Muscle layer of duodenum (tissue), 2 donors: ENCODE results near the gene TVP23C.
"Not testable (repeated sequence)": the region's sequence is repeated elsewhere in the genome, so short reads cannot be mapped to it uniquely, and the experiment has no call there.

Source experiments
- H3K27ac ChIP-seq: one replicate; pipeline ENCODE4 v1.7.0; 2013; ENCODE audit warnings: mild to moderate bottlenecking, low read length
- H3K27me3 ChIP-seq: one replicate; pipeline ENCODE4 v1.7.0; 2013; ENCODE audit warnings: low read depth, mild to moderate bottlenecking, control low read depth, low read length
- H3K36me3 ChIP-seq, 2 donors: one replicate each; pipeline ENCODE4 v1.7.0; 2013; ENCODE audit warnings: low read length in 2 of 2, control low read depth in 1 of 2, mild to moderate bottlenecking in 1 of 2; ENCODE audit not compliant: insufficient read depth in 2 of 2, control insufficient read depth in 1 of 2
- H3K4me1 ChIP-seq, 2 donors: one replicate each; pipeline ENCODE4 v1.7.0; 2013; ENCODE audit warnings: low read length in 2 of 2, mild to moderate bottlenecking in 2 of 2, control low read depth in 1 of 2, moderate library complexity in 1 of 2; ENCODE audit not compliant: insufficient read depth in 2 of 2, control insufficient read depth in 1 of 2
- H3K4me3 ChIP-seq, 2 donors: one replicate each; pipeline ENCODE4 v1.7.0; 2013; ENCODE audit warnings: low read length in 2 of 2, low read depth in 1 of 2, mild to moderate bottlenecking in 1 of 2
- H3K9me3 ChIP-seq, 2 donors: one replicate each; pipeline ENCODE4 v1.7.0; 2013; ENCODE audit warnings: low read length in 2 of 2, control low read depth in 1 of 2, mild to moderate bottlenecking in 1 of 2; ENCODE audit not compliant: control insufficient read depth in 1 of 2
- donor health status: healthy.

The TVP23C gene

DNA sequence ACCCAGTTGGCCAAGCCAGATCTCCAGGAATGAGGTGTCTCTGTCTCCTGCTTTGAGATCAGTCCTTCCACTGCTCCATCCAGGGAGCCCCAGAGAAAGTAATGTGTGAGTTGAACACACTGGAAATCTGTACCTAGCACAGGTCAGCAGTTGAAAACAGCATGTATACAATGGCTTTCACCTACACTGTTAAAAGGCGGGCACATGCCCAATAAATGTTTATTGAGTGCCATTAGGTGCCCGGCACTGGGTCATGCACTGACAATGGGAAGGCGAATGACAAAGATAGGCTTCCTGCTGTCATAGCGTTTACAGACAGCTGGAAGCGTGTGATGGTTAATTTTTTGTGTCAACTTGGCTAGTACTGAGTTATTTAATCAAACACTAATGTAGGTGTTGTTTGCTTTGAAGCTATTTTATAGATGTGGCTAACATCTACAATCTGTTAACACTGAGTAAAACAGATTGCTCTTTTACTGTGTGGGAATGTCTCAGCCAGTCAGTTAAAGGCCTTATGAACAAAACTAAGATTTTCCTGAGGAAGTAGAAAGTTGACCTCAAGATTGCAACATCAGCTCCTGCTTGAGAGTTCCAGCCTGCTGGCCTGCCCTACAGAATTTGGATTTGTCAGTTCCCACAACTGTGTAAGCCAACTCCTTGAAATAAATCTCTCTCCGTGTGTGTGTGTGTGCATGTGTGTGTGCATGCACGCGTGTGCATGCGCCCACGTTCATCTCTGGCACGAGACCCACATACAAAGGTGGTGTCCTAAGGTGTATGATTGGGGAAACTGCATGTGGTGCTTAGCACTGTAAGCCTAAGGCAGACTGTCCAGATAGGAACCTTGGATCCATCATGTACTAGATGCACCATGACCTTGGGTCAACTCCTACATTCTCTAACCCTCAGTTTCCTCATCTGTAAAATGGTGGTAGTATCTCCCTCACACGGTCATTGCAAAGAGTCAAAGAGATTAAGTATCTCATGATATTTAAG, 38.0 kb downstream of the TVP23C start:
- not testable (repeated sequence) for H3K4me1 ChIP-seq, H3K36me3 ChIP-seq, H3K9me3 ChIP-seq, H3K27me3 ChIP-seq, H3K4me3 ChIP-seq, H3K27ac ChIP-seq

DNA sequence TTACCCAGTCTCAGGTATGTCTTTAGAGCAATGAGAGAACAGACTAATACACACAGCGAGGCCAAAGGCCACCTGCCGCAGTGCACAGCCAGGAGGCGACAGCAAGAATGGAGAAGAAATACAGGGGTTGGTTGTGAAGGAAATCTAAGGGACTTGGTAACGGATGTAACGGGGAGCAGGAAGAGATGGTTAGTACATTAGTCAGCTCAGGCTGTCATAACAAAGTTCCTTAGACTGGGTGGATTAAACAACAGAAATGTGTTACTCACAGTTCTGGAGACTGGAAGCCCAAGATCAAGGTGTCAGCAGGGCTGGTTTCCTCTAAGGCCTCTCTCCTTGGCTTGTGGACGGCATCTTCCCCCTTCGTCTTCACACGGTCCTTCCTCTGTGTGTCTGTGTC, 47.1 kb downstream of the TVP23C start:
- H3K36me3 ChIP-seq: peaks cover 0 to 10% of the 10 kb centered on the region in 2 donors
- H3K27ac ChIP-seq: no peak overlapping the region
- H3K4me3 ChIP-seq: no peak overlapping the region
- no peaks in the 10 kb centered on the region for H3K27me3 ChIP-seq
- H3K4me1 ChIP-seq: peaks cover 0 to 10% of the 10 kb centered on the region in 2 donors
- no peaks in the 10 kb centered on the region for H3K9me3 ChIP-seq

DNA sequence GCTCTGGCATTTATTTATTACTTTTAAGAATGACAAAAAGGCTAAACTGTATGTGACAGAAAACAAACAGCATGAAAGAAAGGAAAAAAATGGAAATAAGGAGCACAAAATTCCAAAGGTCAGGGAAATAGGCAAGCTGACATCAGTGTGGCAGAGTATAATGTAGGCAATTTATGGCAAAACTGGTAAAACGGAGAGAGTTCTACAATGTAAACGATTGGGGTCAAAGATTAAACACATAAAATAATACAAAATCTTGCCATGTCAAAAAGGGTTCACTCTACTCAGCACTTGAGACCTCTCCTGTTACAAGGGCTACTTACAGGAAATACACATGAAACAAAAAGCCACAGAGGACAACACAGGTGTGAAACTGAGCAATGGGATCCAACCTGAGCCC, 48.8 kb downstream of the TVP23C start:
- peaks cover 0 to 10% of the 10 kb centered on the region in 2 donors for H3K4me1 ChIP-seq
- no peak overlapping the region for H3K27ac ChIP-seq
- no peaks in the 10 kb centered on the region for H3K9me3 ChIP-seq
- no peaks in the 10 kb centered on the region for H3K27me3 ChIP-seq
- H3K36me3 ChIP-seq: peaks cover 0 to 10% of the 10 kb centered on the region in 2 donors
- H3K4me3 ChIP-seq: no peak overlapping the region

DNA sequence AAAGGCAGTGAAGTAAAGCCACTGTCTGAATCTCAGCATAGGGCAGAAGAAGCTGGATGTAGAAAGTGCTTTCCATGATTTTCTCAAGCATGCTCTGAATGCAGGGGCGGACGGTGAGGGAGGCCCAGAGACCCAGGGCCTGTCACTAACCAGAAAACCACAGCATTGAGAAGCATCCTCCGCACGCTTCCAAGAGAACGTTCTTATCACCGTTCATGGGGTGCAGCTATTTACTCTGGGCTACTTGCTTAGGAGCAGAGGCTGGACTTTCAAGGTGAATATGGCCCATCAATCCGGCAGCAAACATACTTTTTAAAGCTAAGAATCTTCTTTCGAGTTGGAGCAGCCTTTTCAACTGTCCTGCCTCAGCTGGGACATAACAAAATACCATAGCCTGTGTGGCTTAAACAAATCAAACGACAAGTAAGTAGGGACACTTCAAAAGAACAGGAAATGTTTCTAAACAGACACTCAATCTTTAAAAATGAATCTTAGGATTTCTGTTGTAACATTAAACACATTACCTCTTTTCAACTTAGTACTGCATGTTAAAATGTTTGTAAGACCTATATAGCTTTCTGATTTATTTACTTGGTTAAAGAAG, 49.3 kb downstream of the TVP23C start:
- Histone ChIP-seq H3K9me3 (no peaks in the 10 kb centered on the region), H3K27me3 (no peaks in the 10 kb centered on the region), H3K4me1 (peaks cover 0 to 10% of the 10 kb centered on the region in 2 donors), H3K27ac (peak overlapping the region; percentile 19), H3K36me3 (peaks cover 0 to 10% of the 10 kb centered on the region in 2 donors), H3K4me3 (no peak overlapping the region)

DNA sequence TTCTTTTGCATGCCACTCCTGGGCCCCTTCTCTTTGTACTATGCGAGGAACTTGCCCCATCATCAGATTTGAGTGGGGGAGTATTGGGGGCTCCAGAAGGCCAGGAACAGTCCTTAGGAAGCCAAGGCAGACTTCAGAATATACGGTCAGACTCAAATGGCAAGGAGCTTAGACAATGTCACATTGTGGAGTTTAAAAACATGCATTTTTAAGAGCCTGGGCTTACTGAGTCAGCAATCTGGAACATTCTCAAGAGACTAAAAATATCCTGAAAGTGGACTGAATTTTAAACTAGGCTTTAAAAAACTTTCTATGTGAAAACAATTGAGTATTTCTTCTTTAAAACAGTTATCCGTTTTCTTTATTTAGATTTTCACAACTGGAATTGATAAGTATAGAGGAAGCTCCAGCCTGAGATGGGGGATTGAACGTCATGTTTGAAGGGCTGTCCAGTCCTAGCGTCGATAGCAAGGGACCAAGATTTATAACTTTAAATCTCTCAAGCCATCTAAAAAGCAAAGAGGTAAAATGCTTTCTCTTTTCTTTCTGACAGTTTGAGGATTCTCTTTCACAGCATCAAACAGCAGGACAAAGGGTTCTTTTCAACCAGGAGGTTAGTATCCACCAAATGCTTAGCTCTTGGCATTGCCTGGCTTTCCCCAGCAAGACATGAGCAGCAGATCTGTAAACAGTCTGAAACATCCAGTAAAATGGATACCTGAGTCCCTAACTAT, 50.1 kb downstream of the TVP23C start:
- peak overlapping the region; percentile 48 for H3K27ac ChIP-seq
- no peak overlapping the region for H3K4me3 ChIP-seq
- no peaks in the 10 kb centered on the region for H3K27me3 ChIP-seq
- H3K4me1 ChIP-seq: peaks cover 0 to 10% of the 10 kb centered on the region in 2 donors
- H3K36me3 ChIP-seq: peaks cover 0 to 10% of the 10 kb centered on the region in 2 donors
- no peaks in the 10 kb centered on the region for H3K9me3 ChIP-seq

DNA sequence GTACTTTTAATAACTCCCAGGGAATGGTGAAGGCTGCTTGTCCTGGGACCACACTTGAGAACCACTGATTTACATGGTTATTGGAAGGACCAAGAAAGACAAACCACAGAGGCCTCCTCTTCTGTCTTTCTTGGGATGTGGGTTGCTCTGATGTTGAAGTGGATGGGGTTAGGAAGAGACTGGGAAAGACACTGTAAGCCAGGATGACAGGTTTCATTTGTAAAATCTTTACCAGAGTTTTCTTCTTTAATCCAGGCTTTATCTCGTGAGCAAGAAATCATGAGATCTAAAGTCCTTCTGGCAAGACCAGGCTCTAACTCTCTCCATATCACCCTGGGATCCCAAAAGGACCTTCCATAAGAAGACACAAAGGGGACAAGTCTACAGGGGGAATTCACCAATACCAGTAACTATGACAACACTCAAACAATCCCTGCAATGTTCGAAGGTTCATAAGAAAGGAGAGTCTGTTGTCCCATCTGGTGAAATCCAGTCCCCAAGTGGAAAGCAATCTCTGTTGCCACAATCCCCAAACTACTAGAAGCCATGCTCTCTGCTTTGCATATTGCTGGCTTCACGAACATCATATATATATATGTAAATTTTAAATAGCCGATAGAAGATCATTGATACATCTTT, 51.1 kb downstream of the TVP23C start:
- Histone ChIP-seq H3K4me3 (no peak overlapping the region), H3K9me3 (no peaks in the 10 kb centered on the region), H3K36me3 (peaks cover 0 to 10% of the 10 kb centered on the region in 2 donors), H3K27me3 (no peaks in the 10 kb centered on the region), H3K27ac (no peak overlapping the region), H3K4me1 (peaks cover 0 to 10% of the 10 kb centered on the region in 2 donors)

DNA sequence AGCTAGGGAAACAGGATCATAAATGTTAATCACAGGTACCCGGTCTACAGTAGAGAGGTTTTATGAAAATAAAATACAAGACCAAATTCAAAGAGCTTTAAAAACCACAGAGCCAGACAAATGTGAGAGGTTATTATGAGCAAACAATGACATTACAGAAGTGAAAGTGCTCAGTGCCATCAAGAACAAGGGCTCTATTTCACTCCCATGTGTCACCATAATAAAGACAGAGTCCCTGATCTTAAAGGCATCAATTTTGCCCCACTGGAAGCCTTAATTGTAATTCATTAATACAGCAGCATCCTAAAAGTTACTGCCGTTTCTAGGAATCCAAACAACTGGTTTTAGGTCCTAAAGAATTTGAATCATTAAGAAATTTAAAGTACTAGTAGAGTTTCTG, 52.1 kb downstream of the TVP23C start:
- Histone ChIP-seq H3K9me3 (no peaks in the 10 kb centered on the region), H3K36me3 (peaks cover 0 to 3% of the 10 kb centered on the region in 2 donors), H3K4me3 (no peak overlapping the region), H3K4me1 (peaks cover 0 to 10% of the 10 kb centered on the region in 2 donors), H3K27me3 (no peaks in the 10 kb centered on the region), H3K27ac (no peak overlapping the region)

DNA sequence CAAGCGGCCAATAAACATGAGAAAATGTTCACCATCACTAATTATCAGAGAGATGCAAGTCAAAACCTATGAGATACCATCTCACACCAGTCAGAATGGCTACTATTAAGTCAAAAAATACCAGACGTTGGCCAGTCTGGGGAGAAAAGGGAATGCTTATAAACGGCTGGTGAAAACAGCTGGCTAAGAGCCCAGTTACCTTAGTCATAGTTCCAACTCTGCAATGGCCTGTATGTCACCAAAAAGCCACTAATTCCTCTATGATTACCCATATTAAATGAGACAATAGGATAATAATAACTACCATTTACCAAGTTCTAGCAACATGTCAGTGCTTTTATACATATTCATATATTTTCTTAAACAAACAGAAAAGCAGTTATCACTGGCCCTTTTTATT, 52.9 kb downstream of the TVP23C start:
- Histone ChIP-seq H3K27ac (no peak overlapping the region), H3K4me1 (peaks cover 0 to 10% of the 10 kb centered on the region in 2 donors), H3K4me3 (no peak overlapping the region)

DNA sequence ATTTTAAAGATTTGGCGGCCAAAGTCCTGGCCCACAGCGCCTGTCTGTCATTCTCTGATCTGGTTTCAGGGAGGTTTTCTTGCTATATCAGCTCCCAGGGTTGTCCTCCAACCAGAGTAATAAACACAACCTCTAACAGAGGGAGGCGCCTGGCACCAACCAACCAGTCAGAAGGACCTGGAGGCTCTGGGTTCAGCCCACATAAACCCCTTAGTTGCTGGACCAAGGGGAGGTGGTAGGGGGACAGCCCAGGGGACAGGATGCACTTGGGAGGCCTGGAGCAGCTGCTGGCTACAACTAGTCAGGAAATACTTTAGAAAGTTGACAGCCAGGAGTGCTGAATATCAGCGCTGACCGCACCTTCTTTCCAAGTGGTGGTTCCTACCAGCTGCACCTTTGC, 54.2 kb downstream of the TVP23C start:
- peaks cover 0 to 9% of the 10 kb centered on the region in 2 donors for H3K4me1 ChIP-seq
- H3K27me3 ChIP-seq: no peaks in the 10 kb centered on the region
- no peaks in the 10 kb centered on the region for H3K9me3 ChIP-seq
- no peak overlapping the region for H3K4me3 ChIP-seq
- H3K36me3 ChIP-seq: no peaks in the 10 kb centered on the region
- H3K27ac ChIP-seq: no peak overlapping the region

More for the DNA sequence above, 52.9 kb downstream of the TVP23C start:
- Histone ChIP-seq H3K9me3 (no peaks in the 10 kb centered on the region), H3K36me3 (no peaks in the 10 kb centered on the region), H3K27me3 (no peaks in the 10 kb centered on the region)

DNA sequence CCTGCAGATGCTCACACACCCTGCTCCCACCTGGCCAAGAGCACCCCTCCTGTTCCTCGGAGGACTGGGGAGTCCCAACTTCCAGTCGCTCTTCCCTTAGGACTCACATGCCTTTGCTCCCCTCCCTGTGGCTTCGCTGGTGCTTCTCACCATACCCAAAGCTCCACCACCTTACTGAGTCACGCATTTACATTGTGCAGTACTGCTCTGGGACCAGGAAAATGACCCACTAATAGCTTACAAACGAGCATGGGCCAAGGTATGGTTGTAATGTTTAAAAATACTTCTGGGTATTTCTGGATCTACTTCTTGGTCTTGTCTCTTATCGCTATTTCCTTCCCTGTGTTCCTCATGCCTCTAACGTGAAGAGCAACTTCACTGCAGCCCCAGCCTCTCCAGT, 54.8 kb downstream of the TVP23C start:
- H3K36me3 ChIP-seq: no peaks in the 10 kb centered on the region
- no peaks in the 10 kb centered on the region for H3K9me3 ChIP-seq
- H3K4me3 ChIP-seq: no peak overlapping the region
- peaks cover 0 to 3% of the 10 kb centered on the region in 2 donors for H3K4me1 ChIP-seq
- no peak overlapping the region for H3K27ac ChIP-seq
- no peaks in the 10 kb centered on the region for H3K27me3 ChIP-seq

DNA sequence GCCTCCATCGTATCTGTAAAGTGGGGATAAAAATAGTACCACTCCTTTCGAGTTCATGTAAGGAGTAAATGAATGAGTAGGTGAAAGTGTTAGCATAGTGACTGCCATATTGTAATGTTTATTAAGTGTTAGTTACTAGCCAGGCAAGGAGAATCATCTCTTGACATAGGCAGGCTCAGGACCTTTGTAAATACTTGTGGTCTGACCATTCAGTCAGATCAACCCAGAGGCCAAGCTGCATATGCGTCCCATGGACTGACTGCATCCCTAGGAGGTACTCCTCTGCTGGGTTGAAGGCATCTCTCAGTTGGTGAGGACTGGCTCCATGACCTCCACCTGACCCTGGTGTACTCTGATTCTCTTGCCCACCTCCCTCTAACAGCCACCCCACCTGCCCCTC, 55.4 kb downstream of the TVP23C start:
- Histone ChIP-seq H3K9me3 (no peaks in the 10 kb centered on the region), H3K27me3 (no peaks in the 10 kb centered on the region), H3K4me1 (peaks cover 0 to 4% of the 10 kb centered on the region in 2 donors), H3K27ac (no peak overlapping the region), H3K36me3 (no peaks in the 10 kb centered on the region), H3K4me3 (no peak overlapping the region)
